Medulla oblongata (tissue), 1 donor: ENCODE results near the gene NECTIN1.
"Not testable (repeated sequence)": the region's sequence is repeated elsewhere in the genome, so short reads cannot be mapped to it uniquely, and the experiment has no call there.

Source experiments
- DNase-seq: peaks from one replicate; pipeline ENCODE4 v3.0.0-alpha.2; 2015; ENCODE audit errors: extremely low spot score

Gene NECTIN1

GRCh38 chr11:119618208-119618909, 110.6 kb downstream of the NECTIN1 start:
- peak; percentile 97 for DNase-seq

GRCh38 chr11:119617340-119617713, 111.7 kb downstream of the NECTIN1 start:
- DNase-seq: peak; percentile 27

GRCh38 chr11:119616586-119617339, 112.2 kb downstream of the NECTIN1 start:
- DNase-seq: no peak

GRCh38 chr11:119615882-119616196, 113.2 kb downstream of the NECTIN1 start:
- no peak for DNase-seq

- peak; percentile 82 for DNase-seq
Observed at GRCh38 chr11:119615003-119615881, 113.8 kb downstream of the NECTIN1 start.

GRCh38 chr11:119614222-119615002, 114.6 kb downstream of the NECTIN1 start:
- DNase-seq: no peak

GRCh38 chr11:119612814-119613213, 116.2 kb downstream of the NECTIN1 start:
- no peak for DNase-seq

- DNase-seq: no peak
Observed at GRCh38 chr11:119610836-119611426, 118.1 kb downstream of the NECTIN1 start.

GRCh38 chr11:119608781-119609180, 120.2 kb downstream of the NECTIN1 start:
- peak; percentile 31 for DNase-seq

GRCh38 chr11:119608201-119608600, 120.8 kb downstream of the NECTIN1 start:
- DNase-seq: peak; percentile 70

GRCh38 chr11:119607726-119608125, 121.3 kb downstream of the NECTIN1 start:
- DNase-seq: peak; percentile 87

GRCh38 chr11:119605137-119605665, 123.8 kb downstream of the NECTIN1 start:
- DNase-seq: no peak

- no peak for DNase-seq
Observed at GRCh38 chr11:119602745-119603373, 126.1 kb downstream of the NECTIN1 start.

GRCh38 chr11:119599864-119600541, 129.0 kb downstream of the NECTIN1 start:
- DNase-seq: no peak

GRCh38 chr11:119595941-119596340, 133.1 kb downstream of the NECTIN1 start:
- DNase-seq: not testable (repeated sequence)

- DNase-seq: no peak
Observed at GRCh38 chr11:119594639-119595249, 134.3 kb downstream of the NECTIN1 start.

- no peak for DNase-seq
Observed at GRCh38 chr11:119593346-119593745, 135.7 kb downstream of the NECTIN1 start.

GRCh38 chr11:119592642-119593041, 136.4 kb downstream of the NECTIN1 start:
- peak; percentile 78 for DNase-seq

- DNase-seq: no peak
Observed at GRCh38 chr11:119591836-119592310, 137.1 kb downstream of the NECTIN1 start.
